C1 segment of cervical spinal cord (tissue), 14 donors: ENCODE measurements around the gene MMP23B.
"Not testable (repeated sequence)": the region's sequence is repeated elsewhere in the genome, so short reads cannot be mapped to it uniquely, and the experiment has no call there.

Source experiments
- DNase-seq, 14 donors: peaks; one replicate each; lab custom pipeline; 2025; lab: John Stamatoyannopoulos, UW

MMP23B gene

GRCh38 chr1:1631782-1632420, at the start of gene MMP23B:
MMP23B (plus strand) TSS chr1:1632173; CDS start chr1:1632219, 46 bp downstream.
- DNase-seq, result no peak

- no peak for DNase-seq
These were observed 49.2 kb upstream of the MMP23B start for GRCh38 chr1:1582585-1583346.

GRCh38 chr1:1583347-1584010, 48.5 kb upstream of the MMP23B start:
- DNase-seq, result no peak

- DNase-seq, result no peak
These were observed 40.5 kb upstream of the MMP23B start for GRCh38 chr1:1591452-1591851.

GRCh38 chr1:1593834-1594601, 38.0 kb upstream of the MMP23B start:
- no peak for DNase-seq

- DNase-seq, result no peak
These were observed 37.2 kb upstream of the MMP23B start for GRCh38 chr1:1594602-1595260.

- not testable (repeated sequence) for DNase-seq
These were observed 36.6 kb upstream of the MMP23B start for GRCh38 chr1:1595341-1595740.

- no peak for DNase-seq
These were observed 35.3 kb upstream of the MMP23B start for GRCh38 chr1:1596493-1597274.

GRCh38 chr1:1597275-1597930, 34.6 kb upstream of the MMP23B start:
- no peak for DNase-seq

- DNase-seq, result no peak
These were observed 33.8 kb upstream of the MMP23B start for GRCh38 chr1:1598051-1598719.

- no peak for DNase-seq
These were observed 33.3 kb upstream of the MMP23B start for GRCh38 chr1:1598720-1599029.

GRCh38 chr1:1599030-1599934, 32.7 kb upstream of the MMP23B start:
- peak in 1 of 14 donors; percentile 17 for DNase-seq

- DNase-seq, result no peak
These were observed 31.8 kb upstream of the MMP23B start, which contains the start of gene FNDC10 for GRCh38 chr1:1599935-1600860. FNDC10 (minus strand) TSS chr1:1600135; CDS start chr1:1600015, 120 bp downstream.

- DNase-seq, result no peak
These were observed 31.0 kb upstream of the MMP23B start for GRCh38 chr1:1600861-1601563.

- DNase-seq, result no peak
These were observed 30.2 kb upstream of the MMP23B start for GRCh38 chr1:1601564-1602303.
